ENCODE measurements around the gene SLC17A7.
"Not testable (repeated sequence)": the region's sequence is repeated elsewhere in the genome, so short reads cannot be mapped to it uniquely, and the experiment has no call there.

Gene SLC17A7

GRCh38 chr19:49469828-49470614 lies 28.7 kb upstream of the SLC17A7 start:
- DNase-seq: peak; percentile 37 to 50 (median 46)

DNA sequence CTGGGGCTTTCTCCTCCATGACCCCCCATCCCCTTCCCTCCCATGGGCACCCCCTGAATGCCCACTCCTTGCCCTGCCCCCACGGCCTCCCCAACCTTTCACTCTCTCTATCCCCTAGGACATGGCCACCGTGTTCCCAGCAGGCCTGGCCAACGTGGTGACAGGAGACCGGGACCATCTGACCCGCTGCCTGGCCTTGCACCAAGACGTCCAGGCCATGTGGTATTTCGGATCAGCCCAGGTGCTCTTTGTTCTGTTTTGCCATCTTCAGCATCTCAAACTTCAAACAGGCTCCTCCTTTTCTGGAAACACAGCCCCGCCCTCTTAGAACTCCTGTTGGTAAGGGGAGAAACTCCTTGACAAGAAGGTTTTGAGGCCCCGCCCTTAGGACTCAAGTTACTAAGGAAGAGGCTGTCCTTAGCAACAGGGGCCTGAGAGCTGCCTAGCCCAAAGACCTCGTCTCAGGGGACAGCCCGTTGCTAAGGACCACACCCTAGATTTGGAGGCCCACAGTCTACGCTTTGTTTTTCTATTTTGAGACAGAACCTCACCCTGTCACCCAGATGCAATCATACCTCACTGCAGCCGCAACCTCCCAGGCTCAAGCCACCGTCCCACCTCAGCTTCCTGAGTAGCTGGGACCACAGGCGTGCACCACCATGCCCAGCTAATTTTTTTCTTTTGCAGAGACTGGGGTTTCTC lies 27.6 kb upstream of the SLC17A7 start:
- DNase-seq: peak; percentile 25 to 73 (median 52)

GRCh38 chr19:49468199-49468598 lies 26.9 kb upstream of the SLC17A7 start:
- DNase-seq: no peak

DNA sequence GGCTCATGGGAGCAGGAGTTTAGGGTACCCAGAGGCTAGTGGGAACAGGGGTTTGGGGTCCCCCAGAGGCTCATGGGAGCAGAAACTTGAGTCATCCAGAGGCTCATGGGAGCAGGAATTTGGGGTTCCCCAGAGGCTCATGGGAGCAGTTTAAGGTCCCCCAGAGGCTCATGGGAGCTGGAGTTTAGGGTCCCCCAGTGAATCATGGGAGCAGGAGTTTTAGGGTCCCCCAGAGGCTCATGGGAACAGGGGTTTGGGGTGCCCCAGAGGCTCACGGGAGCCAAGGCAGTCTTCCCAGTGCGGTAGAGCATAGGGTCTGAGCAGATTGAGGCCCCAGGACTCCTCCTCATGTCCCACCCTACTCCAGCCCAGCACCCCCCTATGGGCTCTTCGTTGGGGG lies 24.0 kb upstream of the SLC17A7 start:
- no peak for DNase-seq

DNA sequence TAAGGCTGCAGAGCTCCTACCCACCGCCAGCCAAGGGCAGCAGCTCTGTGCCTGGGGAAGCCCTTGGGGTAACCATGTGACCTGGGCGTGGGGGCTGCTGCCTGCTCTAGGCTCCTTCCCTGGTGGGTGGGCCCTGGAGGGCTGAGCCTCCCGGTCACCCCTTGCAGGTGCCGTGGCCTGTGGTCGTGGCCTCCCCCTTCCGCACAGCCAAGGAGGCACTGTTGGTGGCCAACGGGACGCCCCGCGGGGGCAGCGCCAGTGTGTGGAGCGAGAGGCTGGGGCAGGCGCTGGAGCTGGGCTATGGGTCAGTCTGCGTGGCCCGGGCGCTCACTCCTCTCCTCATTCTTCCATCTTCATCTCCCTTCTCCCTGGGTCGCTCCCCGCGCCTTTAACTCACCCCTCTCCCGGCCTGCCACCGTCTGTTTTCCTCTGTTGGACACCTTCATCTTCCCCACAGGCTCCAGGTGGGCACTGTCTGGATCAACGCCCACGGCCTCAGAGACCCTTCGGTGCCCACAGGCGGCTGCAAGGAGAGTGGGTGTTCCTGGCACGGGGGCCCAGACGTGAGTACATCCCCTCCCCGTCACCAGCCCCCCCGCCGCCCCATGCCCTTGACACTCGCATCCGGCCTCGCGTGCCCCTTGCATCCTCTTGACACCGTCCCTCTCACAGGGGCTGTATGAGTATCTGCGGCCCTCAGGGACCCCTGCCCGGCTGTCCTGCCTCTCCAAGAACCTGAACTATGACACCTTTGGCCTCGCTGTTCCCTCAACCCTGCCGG lies 22.8 kb upstream of the SLC17A7 start:
- no peak for DNase-seq

DNA sequence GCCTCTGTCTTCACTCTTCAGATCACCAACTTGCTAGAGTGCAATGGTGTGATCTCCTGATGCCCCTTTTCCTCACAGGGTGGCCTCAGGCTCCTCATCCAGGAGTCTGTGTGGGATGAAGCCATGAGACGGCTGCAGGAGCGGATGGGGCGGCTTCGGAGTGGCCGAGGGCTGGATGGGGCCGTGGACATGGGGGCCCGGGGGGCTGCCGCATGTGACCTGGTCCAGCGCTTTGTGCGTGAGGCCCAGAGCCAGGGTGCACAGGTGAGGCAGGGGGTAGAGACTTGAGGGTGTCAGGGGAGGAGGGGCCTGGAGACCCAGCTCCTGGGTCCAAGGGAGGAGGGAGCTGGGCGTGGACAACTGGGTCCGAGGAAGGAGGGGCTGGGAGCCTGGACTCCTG lies 21.2 kb upstream of the SLC17A7 start:
- no peak for DNase-seq

- DNase-seq: no peak
These were observed 20.3 kb upstream of the SLC17A7 start for GRCh38 chr19:49461656-49462055.

DNA sequence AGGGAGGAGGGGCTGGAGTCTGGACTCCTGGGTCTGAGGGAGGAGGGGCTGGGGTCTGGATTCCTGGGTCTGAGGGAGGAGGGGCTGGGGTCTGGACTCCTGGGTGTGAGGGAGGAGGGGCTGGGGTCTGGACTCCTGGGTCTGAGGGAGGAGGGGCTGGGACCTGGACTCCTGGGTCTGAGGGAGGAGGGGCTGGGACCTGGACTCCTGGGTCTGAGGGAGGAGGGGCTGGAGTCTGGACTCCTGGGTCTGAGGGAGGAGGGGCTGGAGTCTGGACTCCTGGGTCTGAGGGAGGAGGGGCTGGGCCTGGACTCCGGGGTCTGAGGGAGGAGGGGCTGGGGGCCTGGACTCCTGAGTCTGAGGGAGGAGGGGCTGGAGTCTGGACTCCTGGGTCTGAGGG lies 19.8 kb upstream of the SLC17A7 start:
- DNase-seq: not testable (repeated sequence)

GRCh38 chr19:49459388-49459787 lies 18.1 kb upstream of the SLC17A7 start:
- DNase-seq: no peak

GRCh38 chr19:49458567-49458903 lies 17.2 kb upstream of the SLC17A7 start:
- no peak for DNase-seq

DNA sequence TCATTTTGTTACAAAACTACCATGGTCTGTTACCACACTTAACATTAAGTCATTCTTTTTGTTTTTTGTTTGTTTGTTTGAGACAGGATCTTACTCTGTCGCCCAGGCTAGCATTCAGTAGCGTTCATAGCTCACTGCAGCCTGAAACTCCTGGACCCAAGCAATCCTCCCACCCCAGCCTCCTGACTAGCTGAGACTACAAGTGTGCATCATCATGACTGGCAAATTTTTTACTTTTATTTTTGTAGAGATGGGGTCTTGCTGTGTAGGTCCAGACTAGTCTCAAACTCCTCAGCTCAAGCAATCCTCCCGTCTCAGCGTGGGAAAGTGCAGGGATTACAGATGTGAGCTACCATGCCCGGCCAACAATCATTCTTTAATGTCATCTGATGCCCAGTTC lies 15.0 kb upstream of the SLC17A7 start:
- DNase-seq: no peak

- no peak for DNase-seq
These were observed 14.4 kb upstream of the SLC17A7 start for GRCh38 chr19:49455773-49456172.

GRCh38 chr19:49453757-49454240 lies 12.5 kb upstream of the SLC17A7 start:
- no peak for DNase-seq

DNA sequence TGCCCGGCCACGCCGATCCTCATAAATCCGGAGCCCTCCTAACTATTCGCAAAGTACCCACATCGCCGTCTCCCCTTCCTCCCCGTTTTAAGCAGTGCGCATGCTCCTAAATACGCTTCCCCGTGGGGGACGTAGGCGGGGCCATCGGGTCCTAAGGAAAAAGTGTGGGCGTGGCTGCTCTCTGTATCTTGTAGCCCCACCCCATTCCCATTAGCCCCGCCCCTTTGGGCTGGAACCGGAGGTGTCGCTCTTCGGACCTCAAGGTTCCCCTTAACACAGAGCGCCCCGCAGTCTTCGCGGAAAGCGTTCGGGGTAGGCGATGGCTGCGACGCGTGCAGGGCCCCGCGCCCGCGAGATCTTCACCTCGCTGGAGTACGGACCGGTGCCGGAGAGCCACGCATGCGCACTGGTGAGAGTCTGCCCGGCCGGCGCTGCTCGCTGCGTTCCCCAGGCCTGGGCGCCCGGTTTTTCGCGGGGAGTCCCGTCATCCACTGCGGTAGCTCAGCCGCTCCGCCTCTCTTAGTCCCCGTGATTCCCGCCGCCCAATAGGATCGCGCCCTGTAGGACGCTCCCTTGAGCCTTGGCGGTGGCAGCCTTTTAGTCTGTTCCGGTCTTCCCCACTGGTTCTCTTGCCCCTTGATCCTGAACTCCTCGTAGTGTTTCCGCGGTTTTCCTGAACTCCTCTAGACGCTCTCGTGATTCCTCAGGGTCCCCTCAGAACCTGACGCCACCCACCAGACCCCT lies 11.9 kb upstream of the SLC17A7 start, which contains the start of gene ALDH16A1:
Gene ALDH16A1 (plus strand): TSS at position 213 of the 744 bp plus-strand sequence. CDS start 107 bp downstream, at position 320.
- peak; percentile 93 to 98 (median 94) for DNase-seq

DNA sequence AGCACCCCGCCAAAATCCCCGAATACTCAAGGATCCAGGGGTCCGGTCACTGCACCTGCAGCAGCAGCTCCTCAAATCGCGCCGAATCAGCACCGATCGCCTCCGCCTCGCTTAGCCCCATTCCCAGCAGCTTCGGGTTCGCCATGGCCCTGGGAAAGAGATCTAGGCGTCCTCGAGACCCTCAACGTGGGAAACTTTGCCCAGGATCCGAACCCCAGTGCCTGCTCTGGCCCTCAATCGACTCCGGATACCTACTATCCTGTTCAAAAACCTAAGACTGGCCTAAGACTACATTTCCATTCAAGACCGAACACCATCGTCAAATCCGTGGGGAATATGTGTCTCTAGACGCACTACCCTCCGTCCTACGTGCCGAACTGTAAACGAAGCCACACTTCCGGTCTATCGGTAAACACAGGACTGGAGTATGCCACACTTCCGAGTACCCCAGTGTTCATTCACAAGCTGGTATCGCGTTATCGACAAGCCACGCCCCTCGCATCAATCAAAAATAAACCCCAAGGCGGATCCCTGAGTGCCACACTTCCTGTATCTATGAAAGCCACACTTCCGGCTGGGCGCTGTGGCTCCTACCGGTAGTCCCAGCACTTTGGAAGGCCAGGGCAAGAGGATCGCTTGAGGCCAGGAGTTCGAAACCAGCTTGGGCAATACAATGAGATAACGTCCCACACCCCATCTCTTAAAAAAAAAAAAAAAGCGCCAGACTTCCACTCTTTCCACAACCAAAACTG lies 10.3 kb upstream of the SLC17A7 start, which contains the start of gene PIH1D1:
Gene PIH1D1 (minus strand): TSS at position 385 of the 752 bp plus-strand sequence. CDS start 240 bp downstream, at position 145.
- DNase-seq: peak; percentile 77 to 86 (median 84)

DNA sequence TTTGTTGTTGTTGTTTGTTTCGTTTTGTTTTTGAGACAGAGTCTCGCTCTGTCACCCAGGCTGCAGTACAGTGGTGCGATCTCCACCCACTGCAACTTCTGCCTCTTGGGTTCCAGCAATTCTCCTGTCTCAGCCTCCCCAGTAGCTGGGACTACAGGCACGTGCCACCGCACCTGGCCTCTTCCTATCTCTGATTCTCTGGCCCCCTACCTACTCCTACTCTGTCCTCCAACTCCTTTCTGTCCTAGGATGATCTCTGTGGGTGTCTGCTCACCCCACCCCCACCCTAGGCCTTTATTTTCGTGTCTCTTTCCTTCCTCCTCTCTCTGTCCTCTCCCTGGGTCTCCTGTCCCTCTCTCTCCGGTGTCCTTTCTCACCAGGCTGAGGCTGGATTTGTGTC lies 9.1 kb upstream of the SLC17A7 start:
- no peak for DNase-seq

GRCh38 chr19:49448432-49448786 lies 7.1 kb upstream of the SLC17A7 start:
- no peak for DNase-seq

DNA sequence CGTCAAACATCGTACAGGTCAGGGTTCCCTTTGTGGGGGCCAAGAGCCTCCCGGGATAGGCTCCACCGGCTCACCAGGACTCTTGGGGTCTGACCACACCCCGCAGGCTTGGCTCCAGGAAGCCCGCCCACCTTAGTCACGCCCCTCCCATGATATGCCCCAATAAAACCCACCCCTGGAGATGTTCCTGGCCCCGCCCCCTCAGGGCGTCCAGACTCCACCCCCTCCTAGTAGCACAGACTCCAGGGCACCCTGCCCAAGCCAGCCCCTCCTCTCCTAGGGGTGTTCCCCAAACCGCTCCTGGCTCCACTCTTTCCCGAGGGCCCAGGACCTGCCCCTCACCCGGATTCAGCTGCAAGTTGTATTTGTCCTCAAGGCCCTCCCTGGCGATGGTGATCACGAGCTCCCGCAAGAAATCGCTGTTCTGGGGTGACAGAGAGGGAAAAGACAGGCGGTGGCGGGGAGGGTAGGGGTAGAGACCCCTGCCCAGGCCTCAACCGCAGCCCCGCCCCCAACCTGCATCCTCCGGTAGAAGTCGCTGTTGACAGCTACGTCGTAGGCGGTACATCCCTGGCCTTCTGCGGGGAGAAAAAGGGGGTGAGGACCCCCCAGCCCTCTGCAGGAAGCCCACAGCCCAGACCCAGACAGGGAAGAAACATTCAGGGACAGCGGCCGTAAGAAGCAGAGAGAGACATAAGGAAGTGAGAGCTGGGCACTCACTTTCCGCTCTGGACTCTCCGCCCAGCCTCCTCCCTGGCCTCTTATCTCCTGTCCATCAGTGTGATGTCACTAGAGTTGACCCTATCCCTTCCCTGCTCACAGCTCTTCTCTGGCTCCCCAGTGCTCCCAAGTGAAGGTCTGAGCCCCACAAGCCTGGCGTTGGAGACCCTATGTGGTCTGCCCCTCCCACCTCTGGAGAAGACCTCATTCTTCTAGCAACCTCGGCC lies 6.4 kb upstream of the SLC17A7 start:
- no peak for DNase-seq

DNA sequence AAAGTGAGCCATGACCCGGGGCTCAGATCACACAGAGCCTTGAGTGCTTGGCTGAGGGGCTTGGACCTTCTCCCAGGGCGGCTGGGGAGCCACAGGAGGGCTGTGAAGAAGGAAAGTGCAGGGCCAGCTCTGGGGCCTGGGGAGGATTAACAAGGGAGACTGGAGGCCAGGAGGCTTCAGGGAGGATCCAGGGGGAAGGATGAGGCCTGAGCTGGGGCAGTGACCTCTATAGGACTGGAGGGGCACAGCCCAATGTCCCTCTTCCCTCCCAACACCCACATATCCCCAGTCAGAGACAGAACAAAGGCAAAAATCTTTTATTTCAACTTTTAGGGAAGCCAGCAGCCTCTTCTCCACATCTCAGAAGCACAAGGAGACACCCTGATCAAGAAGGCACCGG lies 4.7 kb upstream of the SLC17A7 start:
- DNase-seq: no peak

DNA sequence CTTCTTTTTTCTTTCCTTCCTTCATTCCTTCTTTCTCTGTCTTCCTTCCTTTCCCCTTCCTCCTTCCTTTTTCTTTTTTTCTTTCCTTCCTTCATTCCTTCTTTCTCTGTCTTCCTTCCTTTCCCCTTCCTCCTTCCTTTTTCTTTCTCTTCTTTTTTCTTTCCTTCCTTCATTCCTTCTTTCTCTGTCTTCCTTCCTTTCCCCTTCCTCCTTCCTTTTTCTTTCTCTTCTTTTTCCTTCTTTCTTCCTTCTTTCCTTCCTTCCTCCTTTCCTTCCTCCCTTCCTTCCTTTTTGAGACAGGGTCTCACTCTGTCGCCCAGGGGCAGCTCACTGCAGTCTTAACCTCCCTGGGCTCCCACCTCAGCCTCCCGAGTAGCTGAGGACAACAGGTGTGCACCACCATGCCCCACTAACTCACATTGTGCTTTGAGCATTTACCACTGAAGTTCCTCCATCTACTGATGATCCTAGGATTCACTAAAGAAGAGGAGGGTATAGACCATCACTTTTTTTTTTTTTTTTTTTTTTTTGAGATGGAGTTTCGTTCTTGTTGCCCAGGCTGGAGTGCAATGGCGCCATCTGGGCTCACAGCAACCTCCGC lies 2.9 kb upstream of the SLC17A7 start:
- not testable (repeated sequence) for DNase-seq
